ENCODE measurements around the gene LY6G5C. TPM values are rescaled to one million over a fixed set of nuclear protein-coding genes. Genes with fewer than 3 reads are reported as not detected.
A peak's percentile ranks its signal among the peaks of the same experiment; 100 is the strongest.
"Not testable (repeated sequence)": the region's sequence is repeated elsewhere in the genome, so short reads cannot be mapped to it uniquely, and the experiment has no call there.

The LY6G5C gene
- total RNA-seq, 6 experiments from 2014 or later, result 2.2 to 2.9 (median 2.8) TPM

DNA sequence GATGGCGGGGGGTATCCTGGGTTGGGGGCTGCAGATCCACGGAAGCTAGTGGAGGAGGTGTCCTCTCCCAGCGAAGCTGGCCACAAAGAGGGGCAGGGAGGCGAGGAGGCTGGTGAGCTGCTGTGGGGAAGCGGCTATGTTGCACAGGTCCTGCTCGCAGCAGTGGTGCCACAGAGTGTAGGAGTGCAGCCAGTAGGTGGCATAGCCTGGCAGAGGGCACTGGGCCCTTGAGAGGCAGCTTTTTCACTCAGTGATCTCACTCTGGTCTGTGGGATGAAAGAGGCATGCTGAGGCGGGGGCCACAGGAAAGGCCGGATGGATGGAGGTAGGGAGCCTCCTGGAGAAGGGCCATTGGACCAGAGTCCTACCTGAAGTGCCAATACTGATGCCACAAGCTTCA is 31.4 kb upstream of the LY6G5C start:
- TF ChIP-seq, protein P1, sequence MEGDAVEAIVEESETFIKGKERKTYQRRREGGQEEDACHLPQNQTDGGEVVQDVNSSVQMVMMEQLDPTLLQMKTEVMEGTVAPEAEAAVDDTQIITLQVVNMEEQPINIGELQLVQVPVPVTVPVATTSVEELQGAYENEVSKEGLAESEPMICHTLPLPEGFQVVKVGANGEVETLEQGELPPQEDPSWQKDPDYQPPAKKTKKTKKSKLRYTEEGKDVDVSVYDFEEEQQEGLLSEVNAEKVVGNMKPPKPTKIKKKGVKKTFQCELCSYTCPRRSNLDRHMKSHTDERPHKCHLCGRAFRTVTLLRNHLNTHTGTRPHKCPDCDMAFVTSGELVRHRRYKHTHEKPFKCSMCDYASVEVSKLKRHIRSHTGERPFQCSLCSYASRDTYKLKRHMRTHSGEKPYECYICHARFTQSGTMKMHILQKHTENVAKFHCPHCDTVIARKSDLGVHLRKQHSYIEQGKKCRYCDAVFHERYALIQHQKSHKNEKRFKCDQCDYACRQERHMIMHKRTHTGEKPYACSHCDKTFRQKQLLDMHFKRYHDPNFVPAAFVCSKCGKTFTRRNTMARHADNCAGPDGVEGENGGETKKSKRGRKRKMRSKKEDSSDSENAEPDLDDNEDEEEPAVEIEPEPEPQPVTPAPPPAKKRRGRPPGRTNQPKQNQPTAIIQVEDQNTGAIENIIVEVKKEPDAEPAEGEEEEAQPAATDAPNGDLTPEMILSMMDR (IDR thresholded peaks at IDR 0.05), result peak; percentile 43; the same call in 1 of the 2 replicates
- Mint-ChIP-seq H3K27me3 (ENCODE audit: insufficient read depth) (peaks cover 28% of the 10 kb centered on the region), H3K36me3 (ENCODE audit: low read depth) (no peaks in the 10 kb centered on the region), H3K27ac (no peak overlapping the region), H3K4me1 (ENCODE audit: low read depth) (no peaks in the 10 kb centered on the region), H3K4me3 (no peak overlapping the region), H3K9me3 (no peaks in the 10 kb centered on the region)
- no peak for DNase-seq

DNA sequence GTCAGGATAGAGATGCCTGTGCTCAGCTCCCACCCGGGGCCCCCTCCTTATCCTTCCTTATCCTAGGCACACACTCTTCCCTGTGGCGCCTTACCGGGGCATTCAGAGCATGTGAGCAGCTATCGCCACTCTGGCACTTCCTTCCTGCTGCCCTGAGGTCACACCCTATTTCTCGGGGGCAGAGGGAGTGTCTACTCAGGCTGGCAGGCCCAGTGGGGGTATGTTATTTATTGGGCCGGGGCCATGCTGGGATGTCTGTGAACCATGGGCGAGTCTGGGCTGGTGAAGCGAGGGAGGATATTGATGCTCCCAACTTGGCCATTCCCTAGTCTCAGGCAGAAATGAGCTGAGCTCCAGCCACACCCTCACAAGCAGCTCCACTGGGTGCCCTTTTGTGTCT is 30.4 kb upstream of the LY6G5C start:
- Mint-ChIP-seq H3K27me3 (ENCODE audit: insufficient read depth) (peaks cover 28% of the 10 kb centered on the region), H3K4me3 (no peak overlapping the region), H3K36me3 (ENCODE audit: low read depth) (no peaks in the 10 kb centered on the region), H3K4me1 (ENCODE audit: low read depth) (no peaks in the 10 kb centered on the region), H3K9me3 (no peaks in the 10 kb centered on the region), H3K27ac (no peak overlapping the region)
- TF ChIP-seq, protein P1 (IDR thresholded peaks at IDR 0.05), result no peak
- no peak for DNase-seq

DNA sequence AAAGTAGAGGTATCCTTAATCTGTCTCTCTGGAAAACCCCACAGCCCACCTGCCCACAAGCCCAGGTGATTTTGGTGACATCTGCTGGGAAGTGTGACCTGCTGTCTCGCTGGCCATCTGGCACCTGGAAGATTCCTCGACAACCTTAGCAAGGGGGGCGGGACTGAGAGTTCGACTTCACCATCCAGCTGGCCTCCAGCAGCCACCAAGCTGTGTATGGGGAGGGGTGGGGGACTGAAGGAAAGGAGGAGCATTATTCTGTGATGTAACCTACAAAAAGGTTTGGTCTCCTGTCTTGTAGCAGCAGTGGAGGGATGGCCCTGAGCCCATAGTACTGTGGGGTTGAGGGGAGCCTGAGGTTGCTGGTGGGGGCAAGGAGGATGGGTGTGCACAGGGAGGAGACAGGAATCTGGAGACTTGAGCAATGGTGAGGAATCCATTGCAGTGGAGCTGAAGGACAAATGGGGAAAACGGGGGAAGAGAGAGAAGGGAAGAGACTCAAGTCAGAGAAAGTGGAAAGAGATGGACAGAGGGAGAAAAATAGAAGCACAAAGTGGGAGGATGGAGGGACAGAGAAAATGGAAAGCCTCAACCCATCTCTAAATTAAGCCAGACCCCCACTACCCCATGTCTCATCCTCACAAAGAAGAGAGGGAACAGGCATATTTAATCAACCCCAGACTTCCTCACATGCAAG is 29.8 kb upstream of the LY6G5C start:
- H3K36me3 Mint-ChIP-seq (ENCODE audit: low read depth), result no peaks in the 10 kb centered on the region
- no peak for DNase-seq
- H3K27me3 Mint-ChIP-seq (ENCODE audit: insufficient read depth), result peaks cover 28% of the 10 kb centered on the region
- no peaks in the 10 kb centered on the region for H3K4me1 Mint-ChIP-seq (ENCODE audit: low read depth)
- H3K9me3 Mint-ChIP-seq, result no peaks in the 10 kb centered on the region
- no peak overlapping the region for H3K4me3 Mint-ChIP-seq
- TF ChIP-seq, protein P1 (IDR thresholded peaks at IDR 0.05), result no peak
- H3K27ac Mint-ChIP-seq, result no peak overlapping the region

DNA sequence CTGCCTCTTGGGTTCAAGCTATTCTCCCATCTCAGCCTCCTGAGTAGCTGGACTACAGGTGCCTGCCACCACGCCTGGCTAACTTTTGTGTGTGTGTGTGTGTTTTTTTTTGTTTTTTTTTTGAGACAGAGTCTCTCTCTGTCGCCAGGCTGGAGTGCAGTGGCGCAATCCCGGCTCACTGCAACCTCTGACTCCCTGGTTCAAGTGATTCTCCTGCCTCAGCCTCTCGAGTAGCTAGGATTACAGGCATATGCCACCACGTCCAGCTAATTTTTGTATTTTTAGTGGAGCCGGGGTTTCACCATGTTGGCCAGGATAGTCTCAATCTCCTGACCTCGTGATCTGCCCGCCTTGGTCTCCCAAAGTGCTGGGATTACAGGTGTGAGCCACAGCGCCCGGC is 28.3 kb upstream of the LY6G5C start:
- H3K27me3 Mint-ChIP-seq (ENCODE audit: insufficient read depth), result peaks cover 25% of the 10 kb centered on the region
- not testable (repeated sequence) for H3K27ac Mint-ChIP-seq; DNase-seq; H3K4me1 Mint-ChIP-seq (ENCODE audit: low read depth); H3K9me3 Mint-ChIP-seq; H3K4me3 Mint-ChIP-seq; H3K36me3 Mint-ChIP-seq (ENCODE audit: low read depth)

DNA sequence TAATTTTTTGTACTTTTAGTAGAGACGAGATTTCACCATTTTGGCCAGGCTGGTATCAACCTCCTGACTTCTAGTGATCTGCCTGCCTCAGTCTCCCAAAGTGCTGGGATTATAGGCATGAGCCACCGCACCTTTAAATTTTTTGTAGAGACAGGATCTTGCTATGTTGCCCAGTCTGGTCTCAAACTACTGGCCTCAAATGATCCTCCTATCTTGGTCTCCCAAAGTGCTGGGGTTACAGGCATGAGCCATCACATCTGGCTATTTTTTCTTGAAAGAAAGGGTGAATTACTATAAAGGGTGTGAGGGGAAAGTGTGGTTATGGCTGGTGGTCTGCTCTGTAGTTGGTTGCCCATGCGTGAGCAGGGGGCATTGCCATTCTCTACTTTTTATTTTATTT is 27.4 kb upstream of the LY6G5C start:
- no peaks in the 10 kb centered on the region for H3K9me3 Mint-ChIP-seq
- H3K27me3 Mint-ChIP-seq (ENCODE audit: insufficient read depth), result peaks cover 23% of the 10 kb centered on the region
- H3K4me1 Mint-ChIP-seq (ENCODE audit: low read depth), result peaks cover 4% of the 10 kb centered on the region
- H3K4me3 Mint-ChIP-seq, result no peak overlapping the region
- H3K36me3 Mint-ChIP-seq (ENCODE audit: low read depth), result no peaks in the 10 kb centered on the region
- no peak for DNase-seq
- H3K27ac Mint-ChIP-seq, result no peak overlapping the region
- TF ChIP-seq, protein P1 (IDR thresholded peaks at IDR 0.05), result no peak

DNA sequence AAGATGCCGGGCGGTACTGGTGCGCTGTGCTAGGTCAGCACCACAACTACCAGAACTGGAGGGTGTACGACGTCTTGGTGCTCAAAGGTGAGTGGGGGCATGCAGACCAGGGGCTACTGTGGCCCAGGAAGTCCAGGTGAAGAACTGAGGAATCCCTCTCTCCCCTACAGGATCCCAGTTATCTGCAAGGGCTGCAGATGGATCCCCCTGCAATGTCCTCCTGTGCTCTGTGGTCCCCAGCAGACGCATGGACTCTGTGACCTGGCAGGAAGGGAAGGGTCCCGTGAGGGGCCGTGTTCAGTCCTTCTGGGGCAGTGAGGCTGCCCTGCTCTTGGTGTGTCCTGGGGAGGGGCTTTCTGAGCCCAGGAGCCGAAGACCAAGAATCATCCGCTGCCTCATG is 26.8 kb upstream of the LY6G5C start:
- no peak for DNase-seq
- Mint-ChIP-seq H3K9me3 (no peaks in the 10 kb centered on the region), H3K27me3 (ENCODE audit: insufficient read depth) (peaks cover 22% of the 10 kb centered on the region), H3K4me3 (no peak overlapping the region), H3K4me1 (ENCODE audit: low read depth) (peaks cover 6% of the 10 kb centered on the region), H3K27ac (no peak overlapping the region), H3K36me3 (ENCODE audit: low read depth) (no peaks in the 10 kb centered on the region)
- TF ChIP-seq, protein P1 (IDR thresholded peaks at IDR 0.05), result no peak
